VCaP (cell line): ENCODE data around the gene MITF.
A peak's percentile ranks its signal among the peaks of the same experiment; 100 is the strongest.

Experiments used
- H3K27ac ChIP-seq: fragments of 450-650 bp; 2 replicates; pipeline ENCODE4 v1.5.1; 2017
- CTCF ChIP-seq: fragments of 450-650 bp; conservative IDR thresholded peaks from 2 replicates; pipeline ENCODE4 v1.5.1; 2017; ENCODE audit warnings: mild to moderate bottlenecking, moderate library complexity

MITF gene

DNA sequence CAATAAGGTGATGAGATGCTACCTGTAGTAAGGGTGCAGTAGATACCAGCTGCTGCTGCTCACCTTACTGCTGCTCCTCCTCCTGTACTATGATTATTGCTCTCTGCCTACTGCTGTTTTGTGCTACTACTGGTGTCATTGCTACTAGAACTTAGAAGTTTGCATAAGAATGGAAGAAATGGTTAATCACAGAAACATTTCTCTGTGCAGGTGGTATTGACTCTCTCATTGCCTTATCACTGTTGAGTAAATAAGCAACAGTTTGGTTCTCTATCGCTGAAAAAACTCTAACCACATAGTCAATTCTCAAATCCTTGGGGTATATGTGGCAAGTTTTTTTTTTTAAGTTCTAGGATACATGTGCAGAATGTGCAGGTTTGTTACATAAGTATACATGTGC lies 16.5 kb downstream of the MITF start:
- no peak overlapping the region for H3K27ac ChIP-seq
- TF ChIP-seq CTCF, result no peak

- TF ChIP-seq CTCF, result no peak
- H3K27ac ChIP-seq, result peak overlapping the region; percentile 43
These were observed 22.9 kb downstream of the MITF start for GRCh38 chr3:69761896-69762767.

DNA sequence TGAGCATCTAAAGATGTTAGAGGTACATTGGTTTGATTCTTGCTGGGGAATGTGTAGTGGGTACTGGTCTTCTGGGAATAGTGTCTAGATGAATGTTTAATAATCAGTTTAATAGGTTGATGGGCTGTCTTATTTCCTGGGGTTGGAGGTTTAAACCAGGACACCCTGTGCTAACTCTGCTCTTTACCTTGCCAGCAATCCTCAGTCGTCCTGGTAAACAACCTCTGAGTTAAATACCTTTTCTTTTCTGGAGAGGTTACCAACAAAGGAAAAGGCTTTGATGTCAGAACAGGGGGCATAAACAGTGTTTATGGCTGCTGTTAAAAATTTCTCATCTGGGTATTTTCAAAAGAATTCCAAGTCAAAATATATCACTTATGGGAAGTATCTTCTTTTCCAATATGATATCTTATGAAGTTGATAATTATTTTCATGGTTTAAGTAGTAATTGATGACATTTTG lies 23.5 kb downstream of the MITF start:
- H3K27ac ChIP-seq, result peak overlapping the region; percentile 43
- no peak for TF ChIP-seq CTCF

DNA sequence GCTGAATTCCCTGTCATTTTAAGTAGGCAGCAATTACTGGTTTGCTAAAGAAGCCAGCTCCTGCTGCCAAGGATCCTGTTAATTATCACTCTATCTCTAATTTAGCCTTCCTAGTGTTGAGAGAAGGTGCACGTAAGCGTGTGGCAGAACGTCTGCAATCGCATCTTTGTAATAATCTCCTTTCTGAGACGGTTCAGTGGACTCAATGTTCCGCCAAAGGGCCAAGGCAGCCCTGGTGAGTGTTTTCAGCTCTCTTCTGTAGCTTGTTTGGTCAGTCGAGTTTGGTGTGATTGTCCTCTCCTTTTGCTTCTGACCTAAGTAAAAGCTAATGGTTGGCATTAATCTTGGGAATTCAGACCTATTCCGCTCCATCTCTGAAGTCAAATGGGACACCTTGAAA lies 24.2 kb downstream of the MITF start:
- H3K27ac ChIP-seq, result peak overlapping the region; percentile 43
- no peak for TF ChIP-seq CTCF

GRCh38 chr3:69764121-69764741 lies 25.0 kb downstream of the MITF start:
- TF ChIP-seq CTCF, result no peak
- H3K27ac ChIP-seq, result peak overlapping the region; percentile 43

GRCh38 chr3:69764861-69765260 lies 25.6 kb downstream of the MITF start:
- no peak overlapping the region for H3K27ac ChIP-seq
- TF ChIP-seq CTCF, result no peak

- no peak overlapping the region for H3K27ac ChIP-seq
- TF ChIP-seq CTCF, result no peak
These were observed 27.4 kb downstream of the MITF start for GRCh38 chr3:69766638-69767037.
